Fibroblast of the aortic adventitia (primary cell): ENCODE results near the gene BCORL1. TPM values are rescaled to one million over a fixed set of nuclear protein-coding genes. Genes with fewer than 3 reads are reported as not detected.

Experiments used
- DNase-seq: peaks from one replicate; pipeline ENCODE4 v3.0.0-alpha.2; 2010; ENCODE audit warnings: low read depth
- H3K4me3 ChIP-seq: 2 replicates; pipeline ENCODE4 v1.5.1; 2011; ENCODE audit warnings: low read depth, mild to moderate bottlenecking, control low read depth, low read length, moderate library complexity
- CTCF ChIP-seq: IDR thresholded peaks from 2 replicates; pipeline ENCODE4 v1.5.1; 2011; ENCODE audit warnings: mild to moderate bottlenecking, low read length, control low read depth, inconsistent platforms; ENCODE audit not compliant: insufficient read depth
- total RNA-seq: library from RNA; depleted of rRNA; stranded (reverse); fragments of >200 nt; gene quantifications from 2 replicates; pipeline ENCODE4 v1.2.3, GENCODE V29; 2012; ENCODE audit warnings: low replicate concordance

Gene BCORL1
- total RNA-seq, 1 donor: 1.9 TPM

DNA sequence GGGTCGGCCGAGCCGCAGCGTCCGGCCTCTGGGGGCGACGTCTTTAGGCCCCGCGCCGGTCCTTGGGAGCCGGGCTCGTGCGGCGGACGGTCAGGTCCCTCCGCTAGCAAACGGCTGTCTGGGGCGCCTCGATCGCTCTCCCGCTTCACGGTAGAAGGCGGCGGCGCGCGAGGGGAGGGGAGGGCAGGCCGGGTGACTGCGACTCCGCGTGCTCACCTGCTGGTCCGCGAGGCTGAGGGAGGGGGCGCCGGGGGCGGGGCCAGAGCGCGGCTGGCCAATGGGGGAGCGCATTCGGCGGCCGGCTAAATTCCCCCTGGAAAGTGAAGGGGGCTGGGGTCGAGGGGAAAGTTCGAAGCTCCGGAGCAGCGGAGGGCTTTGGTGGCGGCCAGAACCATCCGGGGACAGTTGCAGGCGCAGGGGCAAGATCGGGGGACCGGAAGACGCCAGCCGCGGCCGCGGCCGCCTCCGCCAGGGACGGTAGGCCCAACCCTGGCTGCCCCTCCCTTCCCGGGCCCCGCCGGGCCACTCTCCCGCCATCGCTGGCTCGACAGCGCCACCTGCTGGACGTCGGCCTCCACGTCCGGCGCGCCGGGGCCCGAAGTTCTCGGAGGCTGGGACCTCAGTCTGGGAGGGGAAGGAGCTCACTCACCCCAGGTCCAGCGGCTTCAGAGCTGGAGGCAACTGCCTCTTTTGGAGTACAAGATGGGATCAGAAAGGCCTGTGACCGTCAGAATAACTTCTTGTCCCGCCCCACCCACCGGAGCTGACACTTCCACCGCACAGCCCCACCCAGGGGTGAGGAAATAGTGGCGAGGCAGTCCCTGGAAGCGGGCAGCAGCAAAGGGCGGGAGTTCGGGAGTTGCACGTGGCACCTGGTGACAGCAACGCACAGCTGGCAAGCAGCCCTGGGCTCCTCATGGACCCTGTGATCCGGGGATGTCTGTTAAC lies 78.0 kb downstream of the BCORL1 start:
- H3K4me3 ChIP-seq: peak overlapping the region; percentile 64
- DNase-seq: peak; percentile 49
- peak; percentile 66 for TF ChIP-seq CTCF

- H3K4me3 ChIP-seq: no peak overlapping the region
- no peak for TF ChIP-seq CTCF
- DNase-seq: no peak
Observed at GRCh38 chrX:130066975-130067615, 84.7 kb downstream of the BCORL1 start.

GRCh38 chrX:130071611-130072344 lies 89.3 kb downstream of the BCORL1 start:
- H3K4me3 ChIP-seq: no peak overlapping the region
- no peak for DNase-seq
- TF ChIP-seq CTCF: no peak

GRCh38 chrX:130072345-130072740 lies 89.9 kb downstream of the BCORL1 start:
- no peak overlapping the region for H3K4me3 ChIP-seq
- no peak for TF ChIP-seq CTCF
- DNase-seq: no peak

- no peak overlapping the region for H3K4me3 ChIP-seq
- TF ChIP-seq CTCF: no peak
- no peak for DNase-seq
Observed at GRCh38 chrX:130075777-130076176, 93.3 kb downstream of the BCORL1 start.

DNA sequence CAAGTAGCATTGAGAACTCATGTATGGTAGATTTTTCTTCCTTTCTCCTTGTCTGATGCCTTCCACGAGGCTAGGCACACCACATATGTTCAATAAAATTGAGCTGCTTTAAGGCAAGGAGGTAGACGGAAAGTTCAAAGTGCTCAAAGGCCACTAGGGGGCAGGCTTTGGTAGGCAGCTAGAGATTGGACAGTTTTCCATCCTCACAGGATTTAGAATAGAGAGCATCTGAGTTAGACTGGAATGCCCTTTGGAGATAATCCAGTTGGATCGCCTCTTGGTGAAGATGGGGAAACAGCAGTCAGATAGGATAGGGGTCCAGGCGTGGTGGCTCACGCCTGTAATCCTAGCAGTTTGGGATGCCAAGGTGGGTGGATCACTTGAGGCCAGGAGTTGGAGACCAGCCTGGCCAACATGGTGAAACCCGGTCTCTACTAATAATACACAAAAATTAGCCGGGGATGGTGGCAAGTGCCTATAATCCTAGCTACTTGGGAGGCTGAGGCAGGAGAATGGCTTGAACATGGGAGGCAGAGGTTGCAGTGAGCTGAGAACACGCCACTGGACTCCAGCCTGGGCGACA lies 97.5 kb downstream of the BCORL1 start:
- peak; percentile 94 for DNase-seq
- no peak overlapping the region for H3K4me3 ChIP-seq
- TF ChIP-seq CTCF: peak; percentile 72
